GM10248 (cell line): ENCODE measurements around the gene DPCD.

Source experiments
- CTCF ChIA-PET: fragments of 300-600 bp; sonication (Branson Sonifier 250); formaldehyde crosslinking; extraction: SDS; loops from one replicate; lab custom pipeline; 2021; ENCODE audit warnings: antibody characterized with exemption; lab: Yijun Ruan, JAX
- POLR2A ChIA-PET: fragments of 350-650 bp; sonication (Branson Sonifier 250); formaldehyde crosslinking; extraction: SDS; loops from one replicate; lab custom pipeline; 2020; ENCODE audit warnings: antibody characterized with exemption; lab: Yijun Ruan, JAX
- DNase-seq: peaks from one replicate; pipeline ENCODE4 v3.0.0; 2012; ENCODE audit errors: extremely low spot score
- TF ChIP-seq, protein P1 (sequence below): IDR thresholded peaks from 2 replicates; pipeline ENCODE4 v1.5.1; 2012; ENCODE audit warnings: mild to moderate bottlenecking, low read depth; ENCODE audit errors: extremely low read depth, missing control alignments, control extremely low read depth

The DPCD gene

DNA sequence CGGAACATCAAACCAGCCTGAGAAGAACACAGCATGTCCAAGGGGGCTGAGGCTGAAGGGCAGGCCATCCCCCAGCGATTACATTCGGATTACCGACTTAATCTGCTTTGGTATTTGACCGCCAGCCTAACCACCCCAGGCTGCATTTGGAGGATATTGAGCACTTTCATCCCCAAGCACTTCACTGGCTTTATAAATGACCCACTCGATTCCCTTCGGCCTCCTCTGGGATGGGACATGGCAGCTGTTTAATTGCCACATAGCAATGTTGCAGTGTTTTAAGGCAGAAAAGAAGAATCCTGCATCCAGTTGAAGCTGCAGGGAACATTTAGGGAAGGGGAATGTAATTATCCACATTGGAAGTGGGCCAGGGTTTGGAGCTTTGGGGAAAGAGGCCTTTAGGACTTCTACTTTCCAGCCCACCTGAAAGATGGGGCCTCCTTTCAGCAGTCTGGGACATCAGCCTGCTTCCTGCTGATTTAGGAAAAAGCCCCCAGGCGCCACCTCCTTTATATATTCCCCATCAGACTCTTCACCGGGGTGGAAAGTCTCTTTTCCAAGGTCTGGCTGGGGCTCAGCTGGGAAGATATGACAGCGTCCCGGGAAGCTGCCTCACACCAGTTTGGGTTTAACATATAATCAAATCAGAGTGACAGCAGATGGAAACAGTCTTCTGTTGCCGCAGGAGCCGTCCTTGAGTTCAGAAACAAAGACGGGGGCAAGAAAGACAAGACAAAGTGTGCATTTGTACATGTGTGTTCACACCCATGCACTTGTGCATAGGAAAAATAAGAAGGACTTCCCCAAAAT, 9.2 kb downstream of the DPCD start:
- TF ChIP-seq, protein P1, sequence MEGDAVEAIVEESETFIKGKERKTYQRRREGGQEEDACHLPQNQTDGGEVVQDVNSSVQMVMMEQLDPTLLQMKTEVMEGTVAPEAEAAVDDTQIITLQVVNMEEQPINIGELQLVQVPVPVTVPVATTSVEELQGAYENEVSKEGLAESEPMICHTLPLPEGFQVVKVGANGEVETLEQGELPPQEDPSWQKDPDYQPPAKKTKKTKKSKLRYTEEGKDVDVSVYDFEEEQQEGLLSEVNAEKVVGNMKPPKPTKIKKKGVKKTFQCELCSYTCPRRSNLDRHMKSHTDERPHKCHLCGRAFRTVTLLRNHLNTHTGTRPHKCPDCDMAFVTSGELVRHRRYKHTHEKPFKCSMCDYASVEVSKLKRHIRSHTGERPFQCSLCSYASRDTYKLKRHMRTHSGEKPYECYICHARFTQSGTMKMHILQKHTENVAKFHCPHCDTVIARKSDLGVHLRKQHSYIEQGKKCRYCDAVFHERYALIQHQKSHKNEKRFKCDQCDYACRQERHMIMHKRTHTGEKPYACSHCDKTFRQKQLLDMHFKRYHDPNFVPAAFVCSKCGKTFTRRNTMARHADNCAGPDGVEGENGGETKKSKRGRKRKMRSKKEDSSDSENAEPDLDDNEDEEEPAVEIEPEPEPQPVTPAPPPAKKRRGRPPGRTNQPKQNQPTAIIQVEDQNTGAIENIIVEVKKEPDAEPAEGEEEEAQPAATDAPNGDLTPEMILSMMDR = no peak
- ChIA-PET CTCF (interaction anchor here (1.0 to 17.4 kb wide), 6 partner anchors 42 to 412 kb away, joined by 3 to 331 read pairs (median 8); partner anchors contain the start of gene NPM3), POLR2A (no interaction called here)
- DNase-seq = no peak

DNA sequence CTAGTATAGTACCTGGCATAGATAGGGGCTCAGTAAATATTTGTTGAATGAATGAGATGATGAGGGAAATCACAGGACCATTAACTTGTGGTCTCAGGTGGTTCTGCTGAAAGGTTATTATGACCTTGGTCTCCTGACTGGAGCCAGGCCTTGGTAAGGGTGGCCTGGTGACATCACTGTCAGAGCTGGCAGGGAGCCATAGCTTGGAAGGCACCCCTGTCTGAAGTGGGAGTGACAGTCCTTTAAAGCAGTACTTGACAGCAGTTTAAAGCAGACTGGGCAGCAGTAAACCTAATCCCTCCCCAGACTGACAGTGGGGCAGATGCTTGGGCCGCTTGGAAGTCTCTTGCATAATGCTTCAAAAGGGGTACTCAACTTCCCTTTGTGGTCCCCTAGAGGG, 13.4 kb downstream of the DPCD start:
- ChIA-PET CTCF (interaction anchor here (1.0 to 17.4 kb wide), 14 partner anchors 9 to 499 kb away, joined by 3 to 331 read pairs (median 8); partner anchors contain the start of genes DPCD, NPM3 and POLL), POLR2A (no interaction called here)
- TF ChIP-seq, protein P1 = no peak
- DNase-seq = no peak

DNA sequence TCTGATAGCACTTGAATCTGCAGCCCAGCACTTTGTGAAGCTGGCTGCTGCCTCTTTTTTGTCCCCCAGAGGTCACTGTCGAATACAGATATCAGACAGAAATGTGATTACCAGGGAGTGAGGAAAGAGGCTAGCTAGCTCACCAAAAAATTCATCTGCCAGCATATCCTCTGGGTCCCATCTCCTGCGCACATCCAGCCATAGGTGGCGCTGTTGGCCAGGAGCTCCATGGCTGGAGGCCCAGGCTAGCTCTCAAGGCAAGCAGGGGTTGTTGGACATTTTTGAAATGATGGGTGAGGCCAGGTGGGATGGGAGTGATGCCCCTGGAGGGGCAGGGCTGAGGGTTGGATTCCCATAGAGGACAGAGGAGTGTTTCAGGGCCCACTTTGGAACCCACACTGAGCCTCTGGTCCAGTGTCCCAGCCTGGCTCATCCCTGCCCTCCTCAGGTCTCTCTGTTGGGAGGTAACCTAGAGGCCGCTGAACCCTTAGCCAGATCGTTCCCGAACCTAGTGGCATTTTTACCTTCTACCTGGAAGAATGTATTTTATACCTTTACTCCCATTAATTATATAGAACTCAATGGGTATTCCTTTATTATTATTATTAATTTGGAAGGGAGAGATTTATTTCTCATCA, 14.8 kb downstream of the DPCD start:
- ChIA-PET CTCF (interaction anchor here (0.6 to 17.4 kb wide), 62 partner anchors 8 to 498 kb away, joined by 3 to 331 read pairs (median 4); partner anchors contain the start of genes DPCD, HPS6, KCNIP2 and NPM3), POLR2A (interaction anchor here (0.7 kb wide), 1 partner anchor 176 kb away, joined by 3 read pairs; no protein-coding TSS in a partner anchor)
- peak; percentile 84 for DNase-seq
- TF ChIP-seq, protein P1 = peak; percentile 96

DNA sequence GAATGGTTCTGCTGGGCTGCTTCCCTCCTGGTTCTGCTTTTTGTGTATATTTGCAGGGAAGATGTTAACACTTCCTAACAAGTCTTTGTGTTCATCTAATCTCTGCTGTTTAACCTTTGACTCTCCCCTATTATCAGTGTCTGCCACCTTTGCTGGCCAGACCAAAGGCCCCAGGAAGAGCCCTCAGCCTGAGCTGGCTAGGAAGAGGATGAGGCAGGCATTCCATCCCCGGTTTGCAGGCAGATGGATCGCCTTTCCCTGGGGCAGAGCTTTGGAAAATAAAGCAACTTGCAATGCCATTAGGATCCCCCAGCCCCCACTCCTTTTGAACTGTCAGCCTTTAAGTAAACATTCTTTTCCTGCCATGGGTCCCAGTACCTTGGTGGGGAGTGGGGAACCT, 19.0 kb downstream of the DPCD start:
- POLR2A ChIA-PET = no interaction called here
- DNase-seq = no peak
- TF ChIP-seq, protein P1 = no peak
- CTCF ChIA-PET = interaction anchor here (1.3 to 17.4 kb wide), 4 partner anchors 12 to 468 kb away, joined by 4 to 331 read pairs (median 4); partner anchors contain the start of gene NPM3

DNA sequence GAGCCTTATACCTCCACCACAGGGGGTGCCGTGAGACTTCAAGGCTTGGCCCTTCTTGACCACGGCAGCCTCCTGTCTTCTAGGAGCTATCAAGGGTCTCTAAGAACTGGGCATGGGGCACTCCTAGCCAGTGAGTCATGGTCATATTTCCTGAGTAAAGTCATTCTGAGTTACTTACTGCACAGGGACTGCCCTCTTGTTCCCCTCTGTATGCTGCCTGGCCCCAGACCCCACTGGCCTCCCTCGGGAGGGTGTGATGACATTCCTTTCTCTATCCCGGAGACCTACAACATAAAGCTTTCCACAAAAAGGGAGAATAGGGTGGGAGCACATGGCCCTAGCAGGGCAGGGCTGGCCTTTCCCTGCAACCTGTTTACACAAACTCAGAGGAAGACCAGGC, 21.4 kb downstream of the DPCD start:
- CTCF ChIA-PET = interaction anchor here (1.5 to 17.4 kb wide), 3 partner anchors 9 to 232 kb away, joined by 4 to 331 read pairs (median 9); partner anchors contain the start of gene NPM3
- no peak for DNase-seq
- POLR2A ChIA-PET = no interaction called here
- TF ChIP-seq, protein P1 = no peak
